Measurements from ENCODE around the gene IMMP2L.

DNA sequence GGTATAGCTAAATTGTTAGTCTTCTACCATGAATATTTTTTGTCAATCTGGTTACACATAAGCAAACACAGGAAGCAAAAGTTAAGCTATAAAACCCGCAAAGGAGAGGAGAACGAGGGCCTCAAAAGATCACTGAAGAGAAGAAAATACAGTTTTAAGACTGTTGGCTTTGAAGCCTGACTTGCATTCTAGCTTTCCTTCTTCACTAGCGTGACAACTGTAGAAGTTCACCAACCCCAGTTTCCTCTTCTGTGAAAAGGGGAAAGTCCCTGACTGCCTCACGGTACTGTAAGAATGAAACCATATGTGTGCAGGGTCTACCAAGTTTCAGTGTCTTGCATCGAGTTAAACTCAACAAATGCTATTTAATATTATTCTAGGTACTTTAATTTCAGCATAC is 478.9 kb downstream of the IMMP2L start:
- TF ChIP-seq FOXK2 (IDR thresholded peaks at IDR 0.05) (no peak), HDGF (IDR thresholded peaks at IDR 0.05; ENCODE audit: borderline replicate concordance) (no peak), NFRKB (IDR thresholded peaks at IDR 0.05) (no peak), ARNT (IDR thresholded peaks at IDR 0.05) (no peak), ELF4 (IDR thresholded peaks at IDR 0.05) (no peak), BHLHE40 (IDR thresholded peaks at IDR 0.05; ENCODE audit: borderline replicate concordance) (no peak), L3MBTL2 (conservative IDR thresholded peaks at IDR 0.05) (no peak), SP1 (IDR thresholded peaks at IDR 0.05) (no peak), FOXM1 (IDR thresholded peaks at IDR 0.05; ENCODE audit: borderline replicate concordance) (no peak), SUZ12 (IDR thresholded peaks at IDR 0.05) (no peak)
